HG03378 (cell line): Measurements from ENCODE around the gene MLLT1.

Source experiments
- ATAC-seq: cut with Tn5 transposase; IDR thresholded peaks from one replicate; pipeline ENCODE4 v1.9.1; 2021; ENCODE audit warnings: mild to moderate bottlenecking, moderate library complexity; ENCODE audit not compliant: unreplicated experiment

MLLT1 gene

DNA sequence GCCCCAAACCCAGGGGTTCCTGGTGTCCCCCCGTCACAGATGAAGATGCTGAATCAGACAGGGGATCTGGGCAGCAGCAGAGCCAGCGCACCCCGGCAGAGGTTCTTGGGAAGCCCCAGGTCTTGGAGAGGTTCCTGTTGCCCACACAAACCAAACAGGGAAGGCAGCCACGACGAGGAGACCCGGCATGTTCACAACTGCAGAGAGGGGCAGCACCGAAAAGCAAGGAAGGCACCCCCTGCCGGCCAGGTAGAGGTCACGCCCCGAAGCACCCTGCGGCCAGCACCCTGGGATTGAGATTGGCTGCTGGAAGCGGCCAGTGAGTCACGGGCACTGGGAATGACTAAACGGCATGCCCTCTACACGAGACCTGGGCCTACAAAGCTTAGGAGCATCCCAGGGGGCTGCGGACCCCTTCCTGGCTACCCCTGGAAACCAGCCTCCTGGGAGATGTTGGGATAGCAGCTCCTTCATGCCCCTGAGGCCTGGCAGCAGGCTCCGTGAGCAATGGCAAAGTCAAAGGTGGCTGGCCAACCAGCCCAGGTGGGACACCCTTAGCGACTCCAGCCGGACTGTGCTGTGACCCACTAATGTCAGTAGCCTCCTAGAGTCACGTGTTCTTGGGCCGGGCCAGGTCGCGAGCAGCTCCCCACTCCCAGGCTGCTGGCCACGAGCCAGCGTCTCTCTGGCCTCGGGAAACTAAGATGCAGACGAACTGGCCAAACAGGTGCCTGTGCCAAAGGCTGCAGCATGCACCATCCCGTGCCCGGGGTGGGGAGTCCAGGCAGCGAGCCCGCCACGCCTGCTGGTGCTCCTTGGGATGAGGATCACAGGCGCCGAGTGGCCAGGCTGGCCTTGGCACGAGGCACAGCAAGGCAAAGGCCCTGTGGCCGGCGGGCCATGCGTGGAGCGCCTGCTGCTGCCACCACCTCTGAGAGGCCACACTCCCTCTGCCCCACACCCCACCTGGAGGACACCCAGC lies 43.2 kb downstream of the MLLT1 start:
- ATAC-seq: no peak

- ATAC-seq: no peak
Measured at GRCh38 chr19:6235031-6235951, 44.5 kb downstream of the MLLT1 start.

GRCh38 chr19:6234527-6234926 lies 45.2 kb downstream of the MLLT1 start:
- no peak for ATAC-seq

DNA sequence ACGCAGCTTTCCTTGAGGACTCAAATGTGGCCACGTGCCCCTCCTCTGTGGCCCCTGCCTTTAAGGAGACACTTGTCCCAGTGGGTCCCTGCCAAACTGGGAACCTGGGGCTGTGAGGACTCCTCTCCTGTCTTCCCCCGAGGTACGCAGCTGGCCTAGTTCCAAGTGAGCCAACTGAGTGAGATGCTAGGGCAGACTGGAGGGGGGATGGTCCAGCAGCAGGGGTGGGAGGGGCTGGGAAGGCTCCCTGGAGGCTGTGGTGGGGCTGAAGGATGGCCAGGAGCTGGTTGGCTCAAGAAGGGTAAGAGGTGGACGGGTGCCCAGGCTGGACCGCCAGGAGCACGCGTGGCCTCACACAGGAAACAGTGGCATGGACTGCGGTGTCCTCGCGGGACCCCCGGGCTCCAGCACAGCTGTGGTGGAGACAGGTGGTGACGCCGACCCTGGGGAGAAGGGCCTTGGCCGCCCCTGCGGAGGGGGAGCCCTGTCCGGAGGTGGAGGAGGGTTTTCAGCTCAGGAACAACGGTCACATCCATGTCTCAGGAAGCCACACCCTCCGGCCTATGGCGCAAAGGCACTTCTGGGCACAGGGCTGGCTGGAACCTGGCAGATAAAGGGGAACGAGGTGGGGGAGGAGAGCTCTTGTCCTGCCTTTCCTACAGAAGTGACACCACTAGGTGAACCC lies 45.8 kb downstream of the MLLT1 start:
- ATAC-seq: no peak

- no peak for ATAC-seq
Measured at GRCh38 chr19:6233056-6233826, 46.5 kb downstream of the MLLT1 start.

- no peak for ATAC-seq
Measured at GRCh38 chr19:6232601-6233055, 47.1 kb downstream of the MLLT1 start.

DNA sequence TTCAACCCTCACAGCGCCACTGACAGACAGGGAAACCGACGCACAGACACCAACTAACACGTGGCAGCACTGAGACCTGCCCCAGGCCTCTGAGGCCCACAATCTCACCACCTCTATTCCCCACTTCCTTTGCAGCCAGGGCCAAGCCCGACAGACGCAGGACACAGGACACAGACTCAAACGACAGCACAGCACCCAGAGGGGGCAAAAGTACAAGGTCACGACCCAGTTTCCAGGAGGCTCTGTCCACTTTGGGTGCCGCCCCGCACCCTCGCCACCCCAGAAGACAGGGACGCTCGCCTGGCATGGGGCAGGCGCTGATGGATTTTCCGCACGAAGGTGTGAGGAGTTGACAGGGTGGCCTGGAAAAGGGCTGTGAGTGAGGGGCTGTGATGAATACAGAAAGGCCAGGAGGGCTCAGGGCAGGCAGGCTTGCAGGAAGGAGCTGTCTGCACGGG lies 48.8 kb downstream of the MLLT1 start:
- ATAC-seq: no peak

DNA sequence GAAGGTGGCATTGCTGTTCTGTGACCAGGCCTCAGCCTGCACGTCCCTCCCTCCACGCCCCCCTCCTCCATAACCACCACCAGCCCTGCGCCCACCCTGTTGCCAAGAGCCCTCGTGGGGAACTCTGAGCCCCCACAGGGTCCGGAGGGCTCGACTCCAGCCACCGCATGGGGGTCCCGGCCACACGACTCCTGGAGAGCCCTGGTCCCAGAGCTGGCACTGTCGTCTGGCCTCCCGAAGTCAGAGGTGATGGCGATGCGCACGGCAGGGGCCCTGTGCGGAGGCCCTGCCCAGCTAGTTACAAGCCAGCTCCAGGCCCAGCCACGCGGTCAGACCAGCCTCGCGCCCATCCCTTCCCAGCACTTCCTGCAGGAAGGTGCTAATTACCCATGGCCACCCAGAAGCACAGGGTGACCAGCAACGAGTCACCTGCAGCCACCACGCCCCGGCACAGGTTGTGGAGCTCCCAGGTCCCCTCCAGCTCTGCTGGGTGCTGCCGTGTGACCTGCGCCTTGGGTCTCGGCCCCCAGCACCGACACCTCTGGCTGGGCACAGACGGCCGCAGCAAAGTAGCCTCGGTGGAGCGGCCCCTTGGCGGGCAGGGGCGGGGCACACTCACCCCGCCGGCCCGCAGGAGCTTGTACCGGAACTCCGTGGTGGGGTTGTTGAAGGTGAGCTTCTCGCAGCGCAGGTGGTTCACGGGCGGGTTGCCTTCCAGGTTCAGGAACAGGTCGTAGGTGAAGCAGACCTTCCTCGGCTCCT lies 49.6 kb downstream of the MLLT1 start:
- no peak for ATAC-seq

- no peak for ATAC-seq
Measured at GRCh38 chr19:6229216-6229913, 50.4 kb downstream of the MLLT1 start.

- no peak for ATAC-seq
Measured at GRCh38 chr19:6228551-6229215, 51.1 kb downstream of the MLLT1 start.

GRCh38 chr19:6227936-6228325 lies 51.8 kb downstream of the MLLT1 start:
- ATAC-seq: no peak

DNA sequence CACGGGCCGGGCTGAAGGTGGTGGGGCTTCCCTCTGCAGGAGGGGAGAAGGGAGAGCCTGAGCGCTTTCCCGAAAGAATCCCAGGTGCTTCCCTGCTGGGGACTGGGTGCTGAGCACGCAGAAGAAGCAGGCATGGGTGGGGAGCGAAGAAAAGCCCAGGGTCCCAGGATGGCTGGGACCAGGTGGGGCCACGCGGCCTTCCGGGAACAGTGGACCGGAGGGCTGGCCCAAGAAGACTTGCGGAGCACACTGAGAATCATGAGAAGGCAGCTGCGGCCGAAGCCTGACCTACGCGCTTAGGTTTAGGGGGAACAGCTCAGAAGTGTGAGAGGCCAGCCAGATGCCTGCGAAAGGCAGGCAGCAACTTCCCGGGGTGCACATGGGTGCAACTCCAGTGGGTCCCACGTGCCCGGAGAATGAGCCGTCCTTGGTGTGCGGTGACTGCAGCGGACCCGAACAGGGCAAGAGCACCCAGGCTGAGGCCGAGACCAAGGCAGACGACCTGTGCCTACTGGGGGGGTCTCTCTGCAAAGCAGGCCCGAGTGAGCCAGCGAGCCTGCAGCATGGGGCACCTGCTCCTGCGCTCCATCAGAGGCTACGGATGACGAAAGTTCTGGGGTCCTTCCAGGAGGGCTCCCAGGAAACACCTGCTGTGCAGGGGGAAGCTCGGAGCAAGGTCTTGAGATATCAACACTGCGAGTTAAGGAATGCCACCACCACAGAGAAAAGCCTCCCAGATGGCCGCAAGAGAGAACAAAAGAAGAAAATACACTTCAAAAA lies 52.4 kb downstream of the MLLT1 start:
- ATAC-seq: no peak

DNA sequence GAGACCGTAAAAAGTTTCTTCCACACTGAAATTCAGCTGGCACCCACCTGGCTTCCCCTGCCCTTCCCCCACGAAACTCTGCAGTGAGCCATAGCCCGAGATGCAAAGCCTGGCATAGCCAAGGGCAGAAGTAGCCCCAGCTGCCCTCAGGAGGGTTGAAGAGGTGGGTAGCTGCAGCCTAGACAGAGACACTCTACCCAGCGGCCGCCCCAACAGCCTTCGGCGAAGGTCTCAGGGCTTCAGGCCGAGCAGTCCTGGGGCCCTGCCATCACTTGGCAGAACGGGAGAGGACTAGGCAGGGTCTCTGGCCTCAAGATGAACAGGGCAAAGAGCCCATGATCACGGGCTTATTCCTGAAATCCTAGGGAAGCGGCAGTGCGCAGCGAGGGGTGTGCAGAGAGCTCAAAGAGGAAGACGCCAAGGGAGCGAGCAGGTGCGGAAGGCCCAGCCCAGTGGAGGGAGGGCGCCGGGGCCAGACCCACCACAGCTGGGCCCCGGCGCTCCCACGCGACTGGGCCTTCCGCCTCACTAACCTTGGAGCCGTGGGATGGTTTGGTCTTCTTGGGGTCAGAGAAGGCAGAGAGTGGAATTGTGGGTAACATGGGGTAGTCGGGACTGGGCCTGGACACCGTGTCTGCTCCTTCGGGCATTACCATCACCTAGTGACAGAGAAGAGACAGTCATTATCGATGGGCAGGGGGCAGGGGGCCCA lies 53.2 kb downstream of the MLLT1 start:
- ATAC-seq: no peak

GRCh38 chr19:6226012-6226411 lies 53.8 kb downstream of the MLLT1 start:
- ATAC-seq: no peak

DNA sequence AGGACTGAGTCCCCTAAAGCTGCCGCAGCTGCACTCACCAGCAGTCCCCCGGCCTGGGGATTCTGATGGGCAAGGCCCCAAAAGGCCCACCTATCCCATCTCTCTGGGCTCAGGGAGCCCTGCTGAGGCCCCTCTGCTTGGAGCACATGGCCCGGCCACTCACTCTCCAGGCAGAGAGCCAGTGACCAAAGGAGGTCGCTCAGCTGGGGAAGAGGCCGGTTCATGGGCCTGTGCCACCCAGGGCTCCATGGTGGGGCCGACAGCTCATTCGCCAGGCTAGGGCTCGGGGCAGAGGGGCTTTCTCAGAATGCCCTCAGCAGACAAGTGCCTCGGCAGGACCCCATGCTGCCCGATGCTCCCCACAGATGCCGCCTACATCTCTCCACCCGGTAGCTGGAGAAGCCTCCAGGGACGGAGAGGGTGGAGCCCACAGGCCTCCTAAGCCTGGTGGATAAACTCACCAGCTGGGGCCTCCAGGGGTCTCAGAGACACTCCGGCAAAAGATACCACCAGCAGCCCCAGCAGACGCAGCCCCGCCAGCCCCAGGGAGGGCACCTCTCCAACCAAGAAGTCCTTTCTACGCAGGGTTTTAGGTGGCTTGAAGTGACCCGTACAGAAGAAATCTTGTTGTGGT lies 54.4 kb downstream of the MLLT1 start:
- no peak for ATAC-seq

DNA sequence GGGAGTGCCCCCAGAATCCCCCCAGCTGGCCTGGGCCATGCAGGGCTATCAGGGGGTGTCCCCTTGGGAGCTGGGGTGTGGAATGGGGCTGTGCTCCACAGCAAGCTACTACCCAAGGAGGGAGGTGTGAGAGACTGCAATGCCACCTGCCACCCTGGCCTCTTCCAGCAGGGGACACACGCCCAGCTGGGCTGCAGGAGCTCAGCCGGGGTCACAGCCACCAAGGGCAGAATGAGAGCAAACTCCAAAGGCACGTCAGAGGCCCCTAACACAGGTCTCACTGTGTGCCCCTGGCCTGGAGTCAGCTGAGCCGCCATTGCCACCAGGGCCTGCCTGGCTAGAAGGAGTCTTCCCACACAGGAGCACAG lies 55.5 kb downstream of the MLLT1 start:
- ATAC-seq: no peak
